ENCODE data around the gene EXOC3L2. TPM values are rescaled to one million over a fixed set of nuclear protein-coding genes. Genes with fewer than 3 reads are reported as not detected.

The EXOC3L2 gene
- total RNA-seq, 1 experiment from 2014 or later: not detected

DNA sequence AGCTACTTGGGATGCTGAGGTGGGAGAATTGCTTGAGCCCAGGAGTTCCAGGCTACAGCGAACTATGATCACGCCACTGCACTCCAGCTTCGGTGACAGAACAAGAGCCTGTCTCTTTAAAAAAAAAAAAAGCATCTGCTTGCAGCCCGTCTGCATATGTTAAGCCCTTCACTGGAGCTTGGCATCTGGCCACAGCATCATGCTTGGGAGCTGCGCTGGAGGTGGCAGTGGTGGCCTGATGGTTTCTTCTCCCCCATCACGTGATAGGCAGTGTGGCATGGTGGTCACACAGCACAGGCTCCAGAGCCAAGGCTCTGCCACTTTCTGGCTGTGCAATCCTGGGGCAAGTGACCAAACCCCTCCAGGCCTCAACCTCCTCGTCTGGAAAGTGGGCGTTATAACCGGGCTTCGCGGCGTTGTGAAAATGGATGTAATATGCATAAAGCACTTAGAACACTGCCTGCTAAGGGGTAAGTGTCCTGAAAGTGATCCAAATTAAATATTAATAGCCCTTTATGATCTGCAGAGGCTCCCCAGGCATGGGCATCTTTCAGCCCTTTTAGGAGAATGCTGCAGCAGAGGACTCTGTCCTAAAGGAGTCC lies 30.3 kb upstream of the EXOC3L2 start:
- no peaks in the 10 kb centered on the region for H3K9me3 ChIP-seq (ENCODE audit: control insufficient read depth in 1 of 2, insufficient read depth in 1 of 2, low read depth in 1 of 2, low read length in 2 of 2)
- DNase-seq (ENCODE audit: low read depth, low spot score) (no peak), ATAC-seq (no peak)
- TF ChIP-seq, protein P1, sequence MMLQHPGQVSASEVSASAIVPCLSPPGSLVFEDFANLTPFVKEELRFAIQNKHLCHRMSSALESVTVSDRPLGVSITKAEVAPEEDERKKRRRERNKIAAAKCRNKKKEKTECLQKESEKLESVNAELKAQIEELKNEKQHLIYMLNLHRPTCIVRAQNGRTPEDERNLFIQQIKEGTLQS (IDR thresholded peaks at IDR 0.05): no peak
- no peak for TF ChIP-seq FOSL1 (IDR thresholded peaks at IDR 0.05; ENCODE audit: low read depth)
- no peak for TF ChIP-seq CBX3 (IDR thresholded peaks at IDR 0.05; ENCODE audit: low read depth)
- no peak for TF ChIP-seq RAD21 (IDR thresholded peaks at IDR 0.05; ENCODE audit: low read depth)
- TF ChIP-seq REST (IDR thresholded peaks at IDR 0.05; ENCODE audit: low read depth): no peak
- no peak for TF ChIP-seq SIN3A (IDR thresholded peaks at IDR 0.05; ENCODE audit: low read depth)
- TF ChIP-seq SP1 (IDR thresholded peaks at IDR 0.05; ENCODE audit: low read depth): no peak
- TF ChIP-seq CEBPB (IDR thresholded peaks at IDR 0.05; ENCODE audit: low read depth): no peak
- TF ChIP-seq TCF7L2 (IDR thresholded peaks at IDR 0.05; ENCODE audit: borderline replicate concordance, extremely low read depth, insufficient read depth, insufficient read length): no peak
- TF ChIP-seq ELF1 (IDR thresholded peaks at IDR 0.05; ENCODE audit: borderline replicate concordance, low read depth): no peak
- no peak for TF ChIP-seq JUND (IDR thresholded peaks at IDR 0.05)
- TF ChIP-seq POLR2A (IDR thresholded peaks at IDR 0.05; ENCODE audit: borderline replicate concordance, extremely low read depth, insufficient read depth, insufficient read length): no peak
- no peak for TF ChIP-seq EZH2 (IDR thresholded peaks at IDR 0.05)
- TF ChIP-seq ZFX (IDR thresholded peaks at IDR 0.05): no peak
- no peak for TF ChIP-seq EGR1 (IDR thresholded peaks at IDR 0.05; ENCODE audit: low read depth)
- TF ChIP-seq POLR2AphosphoS5 (IDR thresholded peaks at IDR 0.05; ENCODE audit: low read depth, low read length): no peak
- H3K27ac ChIP-seq (ENCODE audit: low read depth, low read length): no peak overlapping the region
- H3K4me2 ChIP-seq (ENCODE audit: low read length): no peak overlapping the region
- RAD21 ChIA-PET (ENCODE audit: low non-redundant PET in 1 of 2, low total read pairs in 2 of 2, uncharacterized antibody in 2 of 2, unreplicated experiment in 2 of 2): no interaction called here
- POLR2A ChIA-PET: interaction anchor here (0.7 kb wide), 1 partner anchor 79 kb away, joined by 3 read pairs; no protein-coding TSS in a partner anchor
- no peaks in the 10 kb centered on the region for H3K27me3 ChIP-seq (ENCODE audit: insufficient read depth, low read length)
- BruUV-seq (replicated peaks): no TSS peak
- no peaks in the 10 kb centered on the region for H4K20me1 ChIP-seq (ENCODE audit: insufficient read depth)
- intact Hi-C loops (cut with micrococcal nuclease): no loop called here
- H3K4me1 ChIP-seq (ENCODE audit: control insufficient read depth in 1 of 2, insufficient read depth in 2 of 2, low read length in 2 of 2): no peaks in the 10 kb centered on the region
- H3K4me3 ChIP-seq (replicated peaks in 1 of 2; ENCODE audit: low read depth in 1 of 2, low read length in 2 of 2): no peak overlapping the region
- CTCF ChIA-PET: no interaction called here
- peaks cover 0 to 3% of the 10 kb centered on the region in 2 experiments; a peak in 2 of 4 replicates for H3K36me3 ChIP-seq (ENCODE audit: control insufficient read depth in 1 of 2, insufficient read depth in 2 of 2, low read length in 2 of 2)
- no peaks in the 10 kb centered on the region for H3K9me2 ChIP-seq (ENCODE audit: insufficient read depth)
- no peaks in the 10 kb centered on the region for H3K79me2 ChIP-seq (ENCODE audit: insufficient read depth, low read length)
- no peak overlapping the region for H3K9ac ChIP-seq (ENCODE audit: low read length)
- H2AFZ ChIP-seq (ENCODE audit: low read depth, low read length, poor library complexity, severe bottlenecking): no peak overlapping the region

All from HCT116 (cell line).